HUDEP-2 (cell line): ENCODE data around the gene NDUFB5.
A peak's percentile ranks its signal among the peaks of the same experiment; 100 is the strongest.
"Not testable (repeated sequence)": the region's sequence is repeated elsewhere in the genome, so short reads cannot be mapped to it uniquely, and the experiment has no call there.

Experiments
- DNase-seq, 76 experiments: peaks; one replicate each; lab custom pipeline; 2025; ENCODE audit not compliant: unreplicated experiment in 76 of 76; lab: John Stamatoyannopoulos, UW

The NDUFB5 gene

DNA sequence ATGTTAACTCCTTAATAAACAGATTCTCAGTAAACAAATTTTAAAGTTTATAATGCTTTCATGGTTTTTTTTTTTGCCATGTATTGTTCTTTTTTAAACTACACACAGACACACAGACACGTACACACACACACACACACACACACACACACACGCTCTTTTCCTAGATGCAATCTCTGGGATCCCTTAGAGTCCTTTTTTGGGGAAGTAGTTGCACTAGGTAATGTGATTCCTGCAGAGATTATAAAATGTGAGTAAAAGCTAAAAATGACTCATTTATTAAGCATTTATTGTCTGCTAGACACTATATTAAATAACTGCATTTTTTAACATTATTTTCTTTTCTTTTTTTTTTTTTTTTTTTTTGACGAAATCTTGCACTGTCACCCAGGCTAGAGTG is 19.9 kb downstream of the NDUFB5 start:
- no peak for DNase-seq

DNA sequence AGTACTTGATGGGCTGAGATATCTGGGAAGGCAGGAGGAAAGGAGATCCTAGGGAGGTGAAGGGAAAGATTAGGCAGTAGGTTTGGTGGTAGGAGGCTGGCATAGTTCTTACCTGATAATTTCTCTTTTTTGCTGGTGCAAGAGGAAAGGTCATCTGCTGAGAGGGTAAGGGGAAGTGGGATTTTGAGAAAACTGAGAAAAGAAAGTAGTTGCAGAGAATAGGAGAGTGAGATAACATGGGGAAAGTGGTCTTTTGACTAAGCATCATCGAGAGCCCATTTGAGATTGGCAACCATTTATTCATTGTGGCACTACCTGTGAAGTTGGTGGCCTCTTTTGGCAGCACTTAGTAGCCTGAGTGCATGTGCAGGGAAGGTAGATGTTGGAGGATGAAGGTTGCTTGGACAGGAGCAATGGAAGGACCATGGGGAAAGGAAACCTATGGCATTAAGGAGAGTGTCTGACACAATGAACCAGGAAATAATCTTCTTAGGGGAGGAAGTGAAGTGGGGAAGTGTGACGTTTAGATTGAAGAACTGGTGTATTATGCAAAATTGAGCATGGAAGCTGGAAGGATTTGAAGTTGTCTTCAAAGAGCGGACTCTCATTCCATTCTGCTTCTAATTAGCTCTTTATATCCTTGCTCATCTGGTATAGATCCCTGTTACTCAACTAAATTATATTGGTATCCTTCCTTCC is 26.3 kb downstream of the NDUFB5 start:
- DNase-seq, result no peak

DNA sequence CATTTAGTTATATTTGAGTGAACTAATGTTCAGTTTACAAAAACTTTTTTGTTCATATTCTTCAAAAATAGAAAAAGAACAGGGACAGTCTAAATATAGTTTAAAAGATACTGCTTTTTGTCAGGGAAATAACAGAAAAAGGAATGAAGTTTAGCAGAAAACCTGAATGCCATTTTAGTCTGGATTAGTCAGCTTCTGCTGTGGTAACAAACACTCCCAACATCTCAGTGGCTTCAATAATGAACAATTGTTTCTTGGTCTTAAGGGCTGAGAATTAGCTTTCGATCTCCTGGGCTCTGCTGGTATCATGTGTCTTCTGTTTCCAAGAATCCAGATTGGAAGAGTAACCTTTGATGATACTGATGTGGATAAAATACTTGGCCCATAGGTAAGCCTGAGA is 35.9 kb downstream of the NDUFB5 start:
- DNase-seq, result no peak

DNA sequence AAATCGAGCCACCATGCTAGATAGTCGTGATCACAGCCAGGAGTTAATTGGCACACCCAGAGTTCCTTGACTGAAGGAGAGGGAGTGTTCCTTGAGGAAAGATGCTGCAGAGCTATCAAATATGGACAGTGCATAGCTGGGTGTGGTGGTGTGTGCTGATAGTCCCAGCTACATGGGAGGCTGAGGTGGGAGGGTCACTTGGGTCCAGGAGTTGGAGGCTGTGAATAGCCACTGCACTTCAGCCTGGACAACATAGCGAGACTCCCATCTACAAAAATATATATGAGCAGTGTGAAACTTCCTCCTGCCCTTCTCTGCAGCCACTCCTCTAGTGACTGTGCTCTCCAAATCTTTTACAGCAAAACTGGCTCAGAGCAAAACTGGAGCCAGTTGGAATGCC is 38.3 kb downstream of the NDUFB5 start:
- DNase-seq, result no peak

DNA sequence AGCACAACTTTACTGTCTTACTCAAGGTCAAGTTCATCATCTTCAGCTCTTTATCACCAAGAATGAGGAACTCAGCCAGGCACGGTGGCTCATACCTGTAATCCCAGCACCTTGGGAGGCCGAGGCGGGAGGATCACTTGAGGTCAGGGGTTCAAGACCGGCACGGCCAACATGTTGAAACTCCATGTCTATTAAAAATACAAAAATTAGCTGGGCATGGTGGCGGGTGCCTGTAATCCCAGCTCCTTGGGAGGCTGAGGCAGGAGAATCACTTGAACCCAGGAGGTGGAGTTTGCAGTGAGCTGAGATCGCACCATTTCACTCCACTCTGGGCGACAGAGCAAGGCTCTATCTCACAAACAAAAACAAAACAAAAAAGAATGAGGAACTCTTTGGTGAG is 39.2 kb downstream of the NDUFB5 start:
- DNase-seq, result not testable (repeated sequence)

DNA sequence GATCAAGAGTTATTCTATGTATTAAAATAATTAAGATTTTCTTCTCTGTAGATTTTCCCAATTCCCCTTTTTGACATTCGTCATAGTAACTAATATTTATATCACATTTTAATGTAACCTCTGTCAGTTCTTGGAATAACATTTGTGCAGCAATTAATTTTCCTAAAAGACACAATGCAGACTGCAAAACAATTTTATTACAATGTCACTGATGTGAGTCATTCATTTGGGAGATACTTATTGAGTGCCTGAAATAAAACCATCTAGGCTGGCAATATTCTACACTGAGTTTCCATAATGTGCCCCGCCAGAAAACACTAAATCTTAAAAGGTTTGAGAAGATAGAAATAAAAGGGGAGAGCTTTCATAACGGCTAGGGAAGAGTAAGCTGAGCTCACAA is 41.6 kb downstream of the NDUFB5 start:
- no peak for DNase-seq

DNA sequence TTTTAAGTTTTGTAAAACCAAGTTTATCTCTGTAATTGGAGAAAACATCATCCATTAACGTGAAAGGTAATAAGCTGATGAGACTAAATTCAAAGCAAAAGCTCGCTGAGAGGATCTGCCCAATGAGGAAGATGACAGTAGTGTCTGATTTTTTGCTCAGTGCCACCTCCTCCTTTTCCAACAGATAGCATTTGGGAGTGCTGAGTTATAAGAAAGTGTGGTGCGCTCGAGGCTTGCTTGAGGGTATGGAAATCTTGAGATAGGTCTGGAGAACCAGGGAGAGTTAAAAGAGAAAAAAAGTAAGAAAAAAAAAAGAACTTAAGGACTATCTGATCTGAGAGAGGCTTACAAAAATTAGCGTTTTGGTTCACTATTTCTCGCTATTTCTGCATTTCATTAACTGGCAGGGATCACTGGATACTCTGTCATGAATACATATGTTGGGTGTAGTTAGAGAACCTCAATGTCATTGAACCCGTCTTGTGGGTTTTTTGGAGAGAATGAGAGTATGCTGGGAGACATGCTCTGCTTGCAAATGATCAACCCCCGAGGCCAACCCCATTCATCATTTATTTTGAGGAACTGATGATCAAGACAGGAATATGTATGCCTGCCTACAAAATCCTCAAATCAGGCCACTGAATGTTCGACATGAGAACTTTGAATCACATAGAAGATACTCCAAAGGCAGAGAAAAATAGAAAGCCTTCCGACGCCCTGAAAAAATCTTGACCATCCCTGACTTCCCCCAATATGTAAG is 47.3 kb downstream of the NDUFB5 start:
- DNase-seq, result no peak

DNA sequence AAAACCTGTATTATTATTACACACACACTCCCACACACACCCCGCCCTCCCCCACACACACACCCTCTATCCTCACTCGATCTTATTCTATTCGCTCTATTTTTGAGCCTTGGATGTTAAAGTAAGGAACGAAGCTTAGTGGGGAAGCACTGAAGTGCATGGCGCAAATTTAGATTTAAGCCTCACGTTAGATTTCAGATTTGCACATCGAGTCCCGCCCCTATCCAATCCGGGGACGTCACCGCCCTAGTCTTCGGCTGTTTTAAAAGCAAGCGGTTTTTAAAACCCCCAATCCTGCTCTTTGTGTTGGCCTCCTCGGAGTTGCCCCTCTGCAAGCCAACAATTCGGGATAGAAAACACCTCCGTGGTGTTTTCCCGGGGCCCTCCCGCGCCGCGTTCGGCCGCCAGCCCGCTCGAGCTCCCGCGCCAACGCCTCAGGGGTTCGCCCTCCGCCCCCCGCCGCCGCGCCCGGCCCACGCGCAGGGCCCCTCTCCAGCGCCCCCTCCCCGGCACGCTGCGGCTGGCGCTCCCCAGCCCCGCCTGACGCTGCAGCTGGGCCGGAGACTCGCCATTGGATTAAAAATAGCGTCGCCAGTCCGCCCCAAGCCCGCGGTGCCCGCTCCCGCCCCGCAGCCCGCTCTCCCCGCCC is 48.0 kb downstream of the NDUFB5 start, which contains the start of gene USP13:
TSS of gene USP13 (plus strand) at position 594 of the 649 bp plus-strand sequence. CDS start 186 bp downstream, outside the sequence.
- DNase-seq, result peak in 34 of 76 experiments; percentile 7 to 60 (median 26)

DNA sequence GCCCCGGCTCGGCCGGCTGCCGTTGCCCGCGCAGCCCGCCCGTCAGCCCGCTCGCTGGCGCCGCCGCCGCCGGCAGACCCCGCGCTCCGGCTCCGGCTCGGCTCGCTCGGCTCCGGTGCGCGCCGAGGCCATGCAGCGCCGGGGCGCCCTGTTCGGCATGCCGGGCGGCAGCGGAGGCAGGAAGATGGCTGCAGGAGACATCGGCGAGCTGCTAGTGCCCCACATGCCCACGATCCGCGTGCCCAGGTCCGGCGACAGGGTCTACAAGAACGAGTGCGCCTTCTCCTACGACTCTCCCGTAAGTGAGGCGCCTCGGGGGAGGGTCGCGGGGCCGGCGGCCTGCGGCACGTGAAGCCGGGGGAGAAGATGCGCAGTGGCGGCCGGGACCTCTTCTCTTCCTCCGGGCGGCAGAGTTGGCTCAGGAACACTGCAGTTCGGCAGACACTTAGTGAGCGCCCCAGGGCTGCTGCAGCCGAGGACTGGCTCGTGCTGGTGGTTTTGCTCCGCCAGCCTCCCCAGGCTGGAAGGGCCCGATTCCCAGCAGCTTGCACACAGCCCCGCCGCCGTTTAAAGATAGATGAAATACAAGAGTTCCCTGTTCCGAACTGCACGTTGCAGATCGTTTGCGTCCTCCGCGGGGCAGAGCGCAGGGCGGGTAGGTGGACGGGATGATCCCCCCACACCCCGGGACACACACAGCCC is 48.7 kb downstream of the NDUFB5 start:
- peak in 66 of 76 experiments; percentile 3 to 70 (median 42) for DNase-seq

DNA sequence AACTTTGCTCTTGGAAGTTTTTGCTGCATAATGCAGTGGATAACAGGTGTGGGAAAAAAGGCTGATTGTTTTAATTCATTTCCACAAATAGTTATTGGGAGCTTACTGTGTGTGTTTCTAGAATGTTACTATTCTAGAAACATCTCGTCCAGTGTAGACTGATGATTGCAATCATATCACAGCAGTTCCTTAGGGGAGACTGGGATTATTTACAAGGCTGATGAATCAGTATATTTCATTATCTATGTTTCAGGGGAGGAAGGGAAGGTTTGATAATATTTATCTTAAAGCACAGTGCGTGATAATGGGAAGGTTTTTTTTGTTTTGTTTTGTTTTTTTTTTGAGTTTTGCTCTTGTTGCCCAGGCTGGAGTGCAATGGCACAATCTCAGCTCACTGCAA is 50.6 kb downstream of the NDUFB5 start:
- no peak for DNase-seq

DNA sequence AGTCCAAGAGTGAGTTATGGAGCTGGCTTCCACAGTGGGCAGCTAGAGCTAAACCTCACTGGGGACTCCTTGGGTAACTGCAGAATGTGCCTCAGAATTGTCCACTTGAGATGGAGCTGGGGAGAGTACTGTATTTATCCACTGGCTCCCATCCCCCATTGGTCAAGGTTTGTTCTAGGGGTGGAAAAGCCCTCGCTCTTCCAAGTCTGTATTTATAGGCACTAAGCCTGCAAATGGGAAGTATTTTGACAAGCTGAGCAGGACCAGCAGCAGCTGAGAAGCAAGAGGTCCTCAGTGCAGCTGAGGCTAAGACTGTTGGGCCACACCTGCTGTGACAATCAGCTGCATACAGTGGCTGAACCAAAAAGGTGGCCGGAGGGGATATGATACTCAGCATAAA is 54.0 kb downstream of the NDUFB5 start:
- no peak for DNase-seq

DNA sequence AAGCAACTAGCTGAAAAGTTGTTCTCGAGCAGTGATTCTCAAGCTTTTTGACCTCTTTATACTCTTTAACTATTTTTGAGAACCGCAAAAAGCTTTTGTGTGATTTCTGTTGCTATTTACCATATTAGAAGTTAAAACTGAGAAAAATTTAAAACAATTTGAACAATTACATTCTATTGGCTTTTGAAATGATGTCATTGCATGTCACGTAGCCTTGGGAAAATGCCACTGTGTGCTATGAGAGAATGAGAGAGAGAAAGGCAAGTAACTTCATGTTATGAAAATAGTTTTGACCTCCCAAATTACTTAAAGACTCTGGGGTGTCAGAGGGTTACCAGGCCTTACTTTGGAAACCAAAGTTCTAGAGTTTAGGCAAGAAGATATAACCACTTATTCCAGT is 56.3 kb downstream of the NDUFB5 start:
- no peak for DNase-seq

DNA sequence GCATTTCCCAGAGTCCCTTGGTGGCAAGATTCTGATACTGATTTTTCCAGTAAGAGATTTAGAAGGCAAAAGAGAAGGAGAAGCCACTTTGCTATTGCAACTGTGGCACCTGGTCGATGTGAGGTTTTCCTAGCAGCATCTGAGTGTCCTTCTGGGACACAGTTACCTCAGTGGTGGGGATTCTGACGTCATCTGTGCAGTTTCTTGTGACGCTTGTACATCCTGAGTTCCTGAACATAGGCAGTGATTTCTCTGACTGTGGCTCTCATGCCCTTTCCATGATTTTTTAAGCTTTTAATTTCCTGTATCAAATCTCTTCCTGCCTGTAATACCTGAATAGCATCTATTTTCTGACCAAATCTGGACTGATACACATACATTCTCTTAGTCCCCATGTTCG is 57.2 kb downstream of the NDUFB5 start:
- DNase-seq, result no peak

DNA sequence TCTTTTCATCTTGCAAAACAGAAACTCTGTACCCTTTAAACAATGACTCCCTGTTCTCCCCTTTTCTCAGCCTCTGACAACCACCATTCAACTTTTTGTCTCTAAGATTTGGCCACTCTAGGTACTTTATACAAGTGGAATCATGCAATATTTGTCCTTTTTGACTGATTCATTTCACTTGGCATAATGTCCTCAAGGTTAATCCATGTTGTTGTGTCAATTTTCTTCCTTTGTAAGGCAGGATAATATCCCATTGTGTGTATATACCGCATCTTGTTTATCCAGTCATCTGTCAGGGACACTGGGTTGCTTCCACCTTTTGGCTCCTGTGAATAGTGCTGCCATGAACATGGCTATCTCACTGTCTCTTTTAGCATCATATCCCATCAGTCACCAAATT is 58.5 kb downstream of the NDUFB5 start:
- DNase-seq, result no peak

DNA sequence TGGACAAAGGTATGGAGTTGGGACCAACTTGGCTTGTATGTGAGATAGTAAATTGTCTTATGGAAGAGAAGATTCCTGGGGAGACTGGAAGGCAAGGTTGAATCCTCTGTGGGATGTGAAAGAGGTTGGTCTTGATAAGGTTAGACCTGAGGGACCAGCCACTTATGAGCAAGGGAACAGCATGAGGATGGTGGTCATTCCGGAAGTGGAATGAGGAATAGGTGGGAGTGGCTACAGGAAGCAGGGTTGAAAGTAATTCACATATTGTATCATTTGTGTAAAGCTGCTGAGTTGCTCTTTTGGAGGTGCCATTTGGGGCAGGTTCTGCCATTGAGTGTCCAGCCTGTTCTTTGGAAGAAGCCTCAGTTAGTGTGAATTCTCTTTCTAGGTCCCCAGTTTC is 61.4 kb downstream of the NDUFB5 start:
- DNase-seq, result no peak

DNA sequence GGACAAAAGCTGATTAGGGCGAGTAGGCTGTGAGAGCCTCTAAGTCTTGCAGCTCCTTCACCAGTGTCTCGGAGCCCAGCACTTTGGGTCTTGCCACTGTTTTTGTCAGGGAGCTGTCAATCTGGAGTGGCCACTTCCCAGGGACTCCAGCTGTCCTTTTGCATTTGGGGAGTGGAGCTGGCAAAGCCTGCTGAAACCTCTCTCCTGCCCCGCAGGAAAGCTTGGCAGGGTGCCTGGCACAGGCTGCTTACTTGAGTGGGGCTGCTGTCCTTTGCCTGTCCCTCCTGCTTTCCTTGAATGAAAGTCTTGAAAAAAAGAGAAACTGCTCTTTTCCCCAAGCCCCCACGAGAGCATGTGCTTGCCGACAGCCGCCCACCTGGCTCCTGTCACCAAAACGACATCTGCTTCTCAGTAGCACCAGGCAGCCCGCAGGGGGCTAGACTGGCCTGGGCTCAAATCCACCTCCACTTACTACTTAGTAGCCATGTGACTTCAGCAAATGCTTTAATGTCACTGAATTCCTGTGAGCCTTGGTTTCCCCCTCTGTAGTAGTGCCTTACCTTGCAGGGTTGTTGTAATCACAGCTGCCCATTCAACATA is 61.9 kb downstream of the NDUFB5 start:
- no peak for DNase-seq

DNA sequence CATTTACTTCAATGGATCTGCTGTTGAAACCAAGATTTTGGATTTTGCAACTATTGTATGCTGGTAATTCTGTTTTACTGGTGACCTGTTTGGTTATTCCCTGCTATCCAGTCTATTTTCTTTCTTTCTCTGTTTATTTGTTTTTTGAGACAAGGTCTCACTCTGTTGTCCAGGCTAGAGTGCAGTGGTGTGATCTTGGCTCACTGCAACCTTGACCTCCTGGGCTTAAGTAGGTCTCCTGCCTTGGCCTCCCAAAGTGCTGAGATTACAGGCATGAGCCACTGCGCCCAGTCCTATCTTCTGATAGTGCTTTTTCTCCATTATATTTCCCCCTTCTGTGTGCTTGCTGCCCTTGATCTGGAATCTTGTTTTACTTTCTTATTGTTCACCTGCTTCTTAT is 63.8 kb downstream of the NDUFB5 start:
- no peak for DNase-seq

DNA sequence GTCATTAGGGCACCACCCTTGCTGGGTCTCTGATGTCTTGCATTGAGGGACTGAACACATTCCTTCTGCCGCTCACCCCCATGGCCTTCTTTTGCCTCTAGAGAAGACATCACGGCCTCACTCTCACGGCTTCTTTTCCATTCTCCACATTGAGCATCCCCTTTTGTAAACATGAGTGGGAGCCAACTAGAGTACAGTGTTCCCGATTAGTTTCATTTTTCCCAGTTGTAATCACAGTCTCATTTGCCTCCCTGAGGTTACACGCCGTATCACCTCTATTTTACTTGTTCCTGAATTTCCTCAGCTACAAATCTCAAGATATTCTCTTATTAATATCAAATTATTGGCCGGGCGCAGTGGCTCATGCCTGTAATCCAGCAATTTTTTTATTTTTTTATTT is 65.7 kb downstream of the NDUFB5 start:
- DNase-seq, result no peak

DNA sequence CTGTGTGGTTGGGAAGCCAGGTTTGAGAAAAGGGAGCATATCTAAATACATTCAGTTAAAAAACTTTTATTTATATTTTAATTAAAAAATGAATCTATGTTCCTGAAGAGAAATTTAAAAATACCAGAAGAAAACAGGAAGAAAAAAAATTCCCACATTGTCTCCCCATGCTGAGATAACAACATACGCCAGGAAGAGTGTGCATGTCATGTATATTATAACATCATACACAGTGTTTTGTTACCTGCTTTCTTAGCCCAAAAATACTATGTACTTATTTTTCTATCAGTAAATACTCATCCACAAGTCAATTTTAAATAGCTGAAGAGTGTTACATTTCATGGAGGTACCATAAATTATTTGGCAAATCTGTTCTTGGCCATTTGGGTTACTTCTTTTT is 66.7 kb downstream of the NDUFB5 start:
- no peak for DNase-seq

DNA sequence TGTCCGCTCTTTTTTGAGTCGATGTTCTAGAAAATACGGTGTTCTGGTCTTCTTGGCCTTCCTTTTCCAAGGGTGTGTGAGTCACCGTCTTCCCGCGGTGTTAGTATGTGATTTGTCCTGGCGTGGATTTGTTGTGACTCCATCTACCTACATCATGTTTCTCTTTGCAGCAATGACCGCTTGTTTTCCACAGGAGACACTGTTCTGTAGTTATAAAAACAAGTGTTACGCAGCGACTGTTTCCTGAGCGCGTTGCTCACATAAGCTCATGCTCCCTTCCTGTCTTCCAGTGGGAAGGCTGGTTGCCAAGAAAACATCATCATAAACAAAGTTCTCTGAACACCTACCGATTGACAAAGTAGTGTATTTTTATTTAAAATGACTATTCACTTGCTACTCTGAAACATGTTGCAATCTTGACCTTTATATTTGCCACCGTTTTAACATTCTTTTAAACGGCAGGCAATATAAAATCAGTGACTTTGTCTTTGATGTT is 67.2 kb downstream of the NDUFB5 start:
- no peak for DNase-seq

DNA sequence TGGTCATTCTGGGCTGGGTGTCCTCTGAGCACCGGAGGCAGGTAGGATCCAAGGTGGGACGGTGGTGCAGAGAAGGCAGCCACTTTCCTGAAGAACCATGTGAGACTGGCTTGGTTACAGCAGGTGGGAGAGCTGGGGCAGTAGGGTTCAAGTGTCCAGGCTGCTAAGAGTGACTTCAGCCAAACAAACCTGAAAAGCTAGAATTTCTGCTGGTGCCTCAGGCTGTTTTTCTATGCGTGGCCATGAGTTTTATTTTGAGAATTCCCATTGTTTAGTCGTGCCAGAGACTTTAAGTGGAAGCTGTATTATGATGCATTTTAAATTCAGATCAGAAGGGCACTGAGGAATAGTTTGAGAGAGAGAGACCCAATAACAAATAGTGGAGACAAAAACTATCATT is 68.3 kb downstream of the NDUFB5 start:
- no peak for DNase-seq
